GM19324 (cell line): Measurements from ENCODE around the gene C1orf105.

Experiments
- ATAC-seq: cut with Tn5 transposase; IDR thresholded peaks from one replicate; pipeline ENCODE4 v1.9.1; 2021; ENCODE audit warnings: mild to moderate bottlenecking, moderate library complexity; ENCODE audit not compliant: unreplicated experiment, low FRiP score

C1orf105 gene

GRCh38 chr1:172517081-172517480, 96.6 kb downstream of the C1orf105 start:
- ATAC-seq = no peak

- ATAC-seq = no peak
These were observed 97.1 kb downstream of the C1orf105 start for GRCh38 chr1:172517545-172517944.
